HG03521 (cell line): ENCODE measurements around the gene RNH1.

Experiments
- ATAC-seq: cut with Tn5 transposase; IDR thresholded peaks from one replicate; pipeline ENCODE4 v1.9.1; 2021; ENCODE audit warnings: mild to moderate bottlenecking, moderate library complexity; ENCODE audit not compliant: unreplicated experiment

Gene RNH1

GRCh38 chr11:501001-501682, 5.9 kb downstream of the RNH1 start:
- ATAC-seq: no peak

DNA sequence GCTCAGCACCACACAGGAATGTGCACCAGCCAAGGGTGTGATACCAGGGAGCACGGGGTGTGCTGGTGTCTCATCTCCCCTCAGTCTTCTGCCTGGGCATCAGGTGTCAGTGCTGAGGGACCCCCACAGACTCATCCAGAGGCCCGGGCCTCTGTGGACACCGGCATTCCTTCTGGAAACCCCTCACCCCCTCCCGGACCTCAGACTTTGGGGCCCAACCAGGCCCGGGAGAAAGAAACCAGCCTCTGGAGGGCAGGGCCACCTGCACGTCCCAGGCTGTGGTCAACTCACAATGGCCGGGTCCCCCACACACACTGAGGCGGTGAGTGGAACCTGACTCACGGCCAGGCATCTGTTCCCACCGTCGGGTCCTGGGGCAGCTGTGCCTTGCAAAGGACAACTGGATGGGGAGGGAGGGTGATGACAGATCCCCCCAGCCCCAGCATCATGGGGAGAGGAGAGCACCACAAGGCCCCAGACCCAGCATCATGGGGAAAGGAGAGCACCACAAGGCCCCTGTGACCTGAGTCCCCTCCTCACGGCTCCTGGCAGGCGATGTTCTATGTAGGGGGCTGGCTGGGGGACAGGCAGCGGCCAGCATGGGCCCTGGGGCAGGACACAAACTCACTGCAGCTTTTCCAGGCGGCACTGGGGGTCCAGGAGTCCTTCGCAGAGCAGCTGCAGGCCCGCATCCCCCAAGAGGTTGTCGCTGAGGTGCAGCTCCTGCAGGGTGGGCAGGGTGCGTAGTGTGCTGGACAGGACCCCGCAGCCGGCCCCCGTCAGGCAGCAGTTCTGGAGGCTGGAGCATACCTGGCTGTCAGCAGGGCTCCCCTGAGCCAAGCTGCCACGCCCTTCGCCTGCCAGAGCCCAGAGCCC, 7.6 kb downstream of the RNH1 start:
- ATAC-seq: no peak

DNA sequence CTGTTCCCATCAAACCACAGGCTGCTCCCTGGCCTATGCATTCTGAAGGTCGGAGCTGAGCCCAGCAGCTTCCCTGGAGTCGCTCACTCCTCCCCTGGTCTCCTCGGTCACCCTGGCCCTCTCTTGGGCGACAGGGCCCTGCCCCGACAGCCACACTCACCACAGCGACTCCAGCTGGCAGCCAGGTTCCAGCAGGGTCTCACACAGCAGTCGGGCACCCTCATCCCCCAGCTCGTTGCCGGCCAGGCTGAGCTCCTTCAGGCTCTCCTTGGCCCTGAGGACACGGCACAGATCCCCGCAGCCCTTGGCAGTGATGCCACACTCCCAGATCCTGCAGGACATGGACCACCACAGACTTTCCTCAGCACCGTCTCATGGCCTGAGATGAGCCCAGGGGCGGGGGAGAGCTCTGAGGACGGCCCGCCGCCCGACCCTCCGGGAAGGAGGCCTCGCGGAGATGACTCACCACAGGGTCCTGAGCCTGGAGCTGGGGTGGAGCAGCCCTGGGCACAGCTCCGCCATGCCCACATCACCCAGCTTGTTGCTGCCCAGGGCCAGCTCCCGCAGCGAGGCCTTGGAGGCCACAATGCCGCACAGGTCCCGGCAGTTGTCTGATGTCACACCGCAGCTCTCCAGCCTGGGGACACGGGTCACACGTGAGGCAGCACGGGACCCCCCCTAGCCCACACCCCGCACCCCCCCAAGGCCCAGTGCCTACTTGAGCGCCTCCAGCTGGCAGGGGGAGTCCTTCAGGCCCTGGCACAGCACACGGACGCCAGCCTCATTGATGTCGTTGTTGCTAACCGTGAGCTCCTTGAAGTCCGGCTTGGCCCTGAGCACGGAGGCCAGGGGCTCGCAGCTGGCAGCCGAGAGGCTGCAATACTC, 8.5 kb downstream of the RNH1 start:
- no peak for ATAC-seq

GRCh38 chr11:497565-498296, 9.3 kb downstream of the RNH1 start:
- no peak for ATAC-seq

DNA sequence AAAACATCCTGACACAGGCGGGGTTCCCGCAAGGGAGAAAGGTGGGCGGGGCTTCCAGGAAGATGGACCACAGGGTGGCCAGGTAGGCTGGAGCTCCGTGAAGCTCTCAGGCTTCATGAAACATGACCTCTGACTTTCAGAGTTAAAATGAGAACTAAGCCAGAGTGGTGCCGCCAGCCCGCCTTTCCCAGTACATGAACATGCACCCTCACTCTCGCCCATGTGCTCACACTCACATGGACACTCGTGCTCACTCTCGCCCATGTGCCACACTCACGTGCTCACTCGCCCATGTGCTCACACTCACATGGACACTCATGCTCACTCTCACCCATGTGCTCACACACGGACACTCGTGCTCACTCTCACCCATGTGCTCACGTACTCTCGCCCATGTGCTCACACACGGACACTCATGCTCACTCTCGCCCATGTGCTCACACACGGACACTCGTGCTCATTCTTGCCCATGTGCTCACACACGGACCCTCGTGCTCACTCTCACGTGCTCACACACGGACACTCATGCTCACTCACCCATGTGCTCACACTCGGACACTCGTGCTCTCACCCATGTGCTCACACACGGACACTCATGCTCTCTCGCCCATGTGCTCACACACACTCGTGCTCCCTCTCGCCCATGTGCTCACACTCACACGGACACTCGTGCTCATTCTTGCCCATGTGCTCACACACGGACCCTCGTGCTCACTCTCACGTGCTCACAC, 10.0 kb downstream of the RNH1 start:
- no peak for ATAC-seq

DNA sequence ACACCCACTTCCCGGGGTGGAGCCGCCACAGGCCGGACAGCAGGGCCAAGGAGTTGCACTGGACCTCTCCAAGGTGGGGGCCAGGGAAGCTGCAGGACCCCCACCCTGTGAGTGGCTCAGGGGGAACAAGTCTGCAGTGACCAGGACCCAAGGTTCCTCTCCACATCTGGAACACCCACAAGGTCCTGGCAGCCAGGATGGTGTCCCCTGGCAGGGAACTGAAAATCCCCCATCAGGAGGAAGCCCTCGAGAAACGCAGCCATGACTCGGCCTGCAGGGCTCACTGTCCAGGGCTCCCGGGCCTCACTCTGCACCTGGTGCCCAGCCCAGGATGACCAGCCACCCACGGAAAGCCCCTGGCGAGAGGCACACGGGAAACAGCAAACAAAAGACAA, 11.5 kb downstream of the RNH1 start:
- ATAC-seq: no peak

GRCh38 chr11:494761-495536, 12.1 kb downstream of the RNH1 start:
- no peak for ATAC-seq

GRCh38 chr11:492427-493226, 14.4 kb downstream of the RNH1 start:
- ATAC-seq: no peak

GRCh38 chr11:491358-491757, 15.7 kb downstream of the RNH1 start:
- no peak for ATAC-seq

- no peak for ATAC-seq
Observed at GRCh38 chr11:490930-491260, 16.1 kb downstream of the RNH1 start.

DNA sequence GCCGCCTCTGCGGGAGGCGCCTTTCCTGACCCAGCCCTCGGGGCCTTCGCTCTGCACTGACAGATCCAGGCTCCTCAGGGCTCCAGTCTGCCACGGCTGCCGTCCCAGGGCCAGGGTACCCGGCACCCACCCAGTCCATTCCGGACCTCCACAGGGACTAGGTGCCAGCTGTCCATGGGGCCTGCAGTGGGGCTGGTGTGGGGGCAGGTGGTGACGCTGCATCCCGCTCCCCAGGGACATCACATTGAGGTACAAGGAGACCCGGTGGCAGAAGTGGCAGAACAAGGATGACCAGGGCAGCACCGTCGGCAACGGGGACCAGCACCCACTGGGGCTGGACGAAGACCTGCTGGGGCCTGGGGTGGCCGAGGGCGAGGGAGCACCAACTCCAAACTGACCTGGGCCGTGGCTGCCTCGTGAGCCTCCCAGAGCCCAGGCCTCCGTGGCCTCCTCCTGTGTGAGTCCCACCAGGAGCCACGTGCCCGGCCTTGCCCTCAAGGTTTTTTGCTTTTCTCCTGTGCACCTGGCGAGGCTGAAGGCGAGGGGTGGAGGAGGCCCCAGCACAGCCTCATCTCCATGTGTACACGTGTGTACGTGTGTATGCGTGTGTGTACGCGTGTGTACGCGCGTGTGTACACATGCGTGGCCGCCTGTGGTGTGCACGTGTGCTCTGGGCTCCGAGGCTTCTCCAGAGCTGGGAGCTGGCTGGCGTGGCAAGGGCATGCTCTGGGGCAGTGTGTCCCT, 16.7 kb downstream of the RNH1 start:
- ATAC-seq: no peak

DNA sequence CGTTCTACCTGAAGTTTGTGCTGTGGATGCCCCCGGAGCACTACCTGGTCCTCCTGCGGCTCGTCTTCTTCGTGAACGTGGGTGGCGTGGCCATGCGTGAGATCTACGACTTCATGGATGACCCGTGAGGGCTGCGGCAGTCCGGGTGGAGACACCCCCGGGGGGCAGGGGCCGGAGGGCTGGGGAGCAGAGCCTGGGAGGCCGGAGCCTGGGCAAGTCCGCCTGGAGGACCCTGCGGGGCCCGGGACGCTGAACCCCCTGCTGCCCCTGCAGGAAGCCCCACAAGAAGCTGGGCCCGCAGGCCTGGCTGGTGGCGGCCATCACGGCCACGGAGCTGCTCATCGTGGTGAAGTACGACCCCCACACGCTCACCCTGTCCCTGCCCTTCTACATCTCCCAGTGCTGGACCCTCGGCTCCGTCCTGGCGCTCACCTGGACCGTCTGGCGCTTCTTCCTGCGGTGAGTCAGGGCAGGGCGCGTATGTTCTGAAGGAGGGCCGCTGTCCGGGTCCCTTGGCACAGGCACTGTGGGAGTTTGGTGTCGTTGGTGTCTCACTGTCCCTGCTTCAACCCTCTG, 17.3 kb downstream of the RNH1 start:
- no peak for ATAC-seq

- ATAC-seq: no peak
Observed at GRCh38 chr11:488992-489391, 18.1 kb downstream of the RNH1 start.

GRCh38 chr11:488579-488978, 18.5 kb downstream of the RNH1 start:
- no peak for ATAC-seq

DNA sequence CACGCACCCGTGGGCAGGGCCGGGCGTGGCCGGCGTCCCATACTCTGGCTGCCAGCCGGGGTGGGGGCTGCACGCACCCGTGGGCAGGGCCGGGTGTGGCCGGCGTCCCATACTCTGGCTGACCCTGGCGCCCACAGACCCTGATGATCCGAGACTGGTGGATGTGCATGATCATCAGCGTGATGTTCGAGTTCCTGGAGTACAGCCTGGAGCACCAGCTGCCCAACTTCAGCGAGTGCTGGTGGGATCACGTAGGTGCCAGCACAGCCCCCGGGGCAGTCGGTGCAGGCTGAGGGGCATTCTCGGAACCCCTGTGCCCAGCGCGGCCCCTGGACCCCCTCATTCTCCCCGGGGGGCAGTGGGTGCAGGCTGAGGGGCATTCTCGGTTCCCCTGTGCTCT, 19.0 kb downstream of the RNH1 start:
- ATAC-seq: no peak

GRCh38 chr11:487571-488021, 19.4 kb downstream of the RNH1 start:
- no peak for ATAC-seq

- ATAC-seq: no peak
Observed at GRCh38 chr11:486189-486588, 20.9 kb downstream of the RNH1 start.
